ENCODE data around the gene UBE2I. TPM values are rescaled to one million over a fixed set of nuclear protein-coding genes. Genes with fewer than 3 reads are reported as not detected.

The UBE2I gene
- total and polyA plus RNA-seq, 2 of the 4 experiments (the other 2 are of a cell fraction), result 30.8 to 140 TPM

DNA sequence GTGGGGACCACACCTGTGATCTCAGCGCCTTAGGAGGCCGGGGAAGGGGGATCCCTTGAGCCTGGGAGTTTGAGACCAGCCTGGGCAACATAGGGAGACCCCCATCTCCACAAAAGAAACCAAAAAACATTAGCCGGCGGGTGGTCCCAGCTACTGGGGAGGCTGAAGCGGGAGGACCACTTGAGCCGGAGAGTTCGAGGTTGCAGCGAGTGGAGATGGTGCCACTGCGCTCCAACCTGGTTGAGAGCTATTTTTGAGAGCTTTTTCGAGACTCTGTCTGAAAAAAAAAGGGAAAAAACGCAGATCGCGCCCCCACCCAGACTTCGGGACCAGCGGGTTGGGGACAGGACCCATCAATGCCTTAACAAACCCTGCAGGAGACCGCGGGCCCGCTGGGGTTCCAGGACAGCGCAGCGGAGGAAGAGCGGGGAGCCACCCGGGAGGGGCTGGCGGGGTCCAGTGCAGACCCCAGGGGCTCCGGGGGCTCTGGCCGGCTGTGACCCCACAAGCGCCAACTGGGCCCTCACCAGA lies 23.2 kb downstream of the UBE2I start:
- H3K9me3 ChIP-seq (ENCODE audit: control insufficient read depth, insufficient read depth, low read length), result peaks cover 3% of the 10 kb centered on the region; the same call in 1 of the 2 replicates
- TF ChIP-seq USF2 (IDR thresholded peaks at IDR 0.05; ENCODE audit: low read depth, low read length) (no peak), ELK1 (IDR thresholded peaks at IDR 0.05; ENCODE audit: borderline replicate concordance, low read depth, low read length) (no peak), CTCF (conservative IDR thresholded peaks at IDR 0.05; ENCODE audit: low read depth, low read length) (no peak), MAFK (IDR thresholded peaks at IDR 0.05; ENCODE audit: low read depth, low read length) (no peak), NFE2L2 (IDR thresholded peaks at IDR 0.05; ENCODE audit: low read depth, low read length) (no peak), MAZ (IDR thresholded peaks at IDR 0.05; ENCODE audit: borderline replicate concordance, low read depth, low read length) (no peak), SMC3 (IDR thresholded peaks at IDR 0.05; ENCODE audit: low read depth, low read length) (no peak), MXI1 (IDR thresholded peaks at IDR 0.05; ENCODE audit: borderline replicate concordance, low read depth, low read length) (no peak), RCOR1 (IDR thresholded peaks at IDR 0.05; ENCODE audit: insufficient replicate concordance, low read length) (no peak), CEBPB (IDR thresholded peaks at IDR 0.05; ENCODE audit: low read depth, low read length) (no peak), FOS (IDR thresholded peaks at IDR 0.05; ENCODE audit: low read depth, low read length) (no peak), RAD21 (IDR thresholded peaks at IDR 0.05; ENCODE audit: low read length) (no peak), POLR2A (IDR thresholded peaks at IDR 0.05; ENCODE audit: low read depth, low read length) (no peak), BHLHE40 (IDR thresholded peaks at IDR 0.05; ENCODE audit: low read depth, low read length) (no peak), CHD1 (IDR thresholded peaks at IDR 0.05; ENCODE audit: low read depth, low read length) (no peak), RFX5 (IDR thresholded peaks at IDR 0.05; ENCODE audit: low read depth, low read length) (no peak)
- ChIA-PET CTCF (no interaction called here), POLR2A (ENCODE audit: unreplicated experiment) (no interaction called here)
- no peak overlapping the region for H3K14ac ChIP-seq (replicated peaks; ENCODE audit: low read depth, low read length)
- WGBS, 2 experiments (ENCODE audit: extremely low coverage in 2 of 2, insufficient read length in 1 of 2), result 4% methylated on average over 18 of the region's 26 CpGs; no CpG with 5 or more reads in 1 of the 2 experiments
- no peak overlapping the region for H2AFZ ChIP-seq (replicated peaks; ENCODE audit: low read length, poor library complexity)
- in situ Hi-C loops (cut with MboI; ENCODE audit: low sequenced_read_pairs) (no loop called here), intact Hi-C loops (cut with micrococcal nuclease) (no loop called here), dilution Hi-C loops (cut with HindIII; ENCODE audit: low sequenced_read_pairs, unreplicated experiment) (no loop called here)
- peaks cover 55% of the 10 kb centered on the region for H3K27me3 ChIP-seq (ENCODE audit: control insufficient read depth, insufficient read depth, low read length)
- H3K23ac ChIP-seq (ENCODE audit: low read depth, low read length), result no peak overlapping the region
- no peak overlapping the region for H2BK120ac ChIP-seq (ENCODE audit: low read depth, low read length)
- H3K79me1 ChIP-seq (ENCODE audit: low read depth in 1 of 2, low read length in 2 of 2), result no peaks in the 10 kb centered on the region
- BruUV-seq (replicated peaks), result no TSS peak
- H3K4ac ChIP-seq (ENCODE audit: low read depth, low read length), result no peak overlapping the region
- no peaks in the 10 kb centered on the region for H3K9me1 ChIP-seq (ENCODE audit: insufficient read depth, low read length)
- H4K8ac ChIP-seq (ENCODE audit: low read depth in 2 of 2, low read length in 2 of 2), result no peak overlapping the region
- no peak overlapping the region for H3K4me3 ChIP-seq (ENCODE audit: insufficient read depth, low read depth, low read length)
- ATAC-seq (ENCODE audit: low read depth) (no peak), DNase-seq (no peak)
- no peak overlapping the region for H2AK5ac ChIP-seq (ENCODE audit: low read depth, low read length)
- H3K56ac ChIP-seq (ENCODE audit: extremely low read depth, insufficient read depth, low read length), result no peak overlapping the region
- no peak overlapping the region for H4K5ac ChIP-seq (ENCODE audit: low read depth, low read length)
- no peak overlapping the region for H3K27ac ChIP-seq (ENCODE audit: insufficient read depth, low read length)
- H2BK15ac ChIP-seq (ENCODE audit: low read depth, low read length), result no peak overlapping the region
- no peaks in the 10 kb centered on the region for H3K36me3 ChIP-seq (ENCODE audit: control insufficient read depth, insufficient read depth, low read length)
- H2BK5ac ChIP-seq (ENCODE audit: low read depth, low read length, poor library complexity, severe bottlenecking), result no peak overlapping the region
- no peak overlapping the region for H2AK9ac ChIP-seq (replicated peaks; ENCODE audit: low read depth, low read length, poor library complexity)
- H4K91ac ChIP-seq (ENCODE audit: insufficient read depth, low read depth, low read length), result no peak overlapping the region
- H4K20me1 ChIP-seq (ENCODE audit: insufficient read depth, low read length), result no peaks in the 10 kb centered on the region; the same call in 1 of the 2 replicates
- no peak overlapping the region for H3K18ac ChIP-seq (ENCODE audit: low read depth, low read length)
- no peak overlapping the region for H3K9ac ChIP-seq (ENCODE audit: low read depth, low read length)
- H2BK20ac ChIP-seq (ENCODE audit: low read depth, low read length), result no peak overlapping the region
- peaks cover 7% of the 10 kb centered on the region for H3K4me1 ChIP-seq (ENCODE audit: control insufficient read depth, insufficient read depth, low read length)
- H3K4me2 ChIP-seq (ENCODE audit: low read depth, low read length), result peak overlapping the region; percentile 17; the same call in 1 of the 2 replicates
